ENCODE measurements around the gene MYF6. TPM values are rescaled to one million over a fixed set of nuclear protein-coding genes. Genes with fewer than 3 reads are reported as not detected.

The MYF6 gene
- polyA plus RNA-seq, 3 donors = not detected

DNA sequence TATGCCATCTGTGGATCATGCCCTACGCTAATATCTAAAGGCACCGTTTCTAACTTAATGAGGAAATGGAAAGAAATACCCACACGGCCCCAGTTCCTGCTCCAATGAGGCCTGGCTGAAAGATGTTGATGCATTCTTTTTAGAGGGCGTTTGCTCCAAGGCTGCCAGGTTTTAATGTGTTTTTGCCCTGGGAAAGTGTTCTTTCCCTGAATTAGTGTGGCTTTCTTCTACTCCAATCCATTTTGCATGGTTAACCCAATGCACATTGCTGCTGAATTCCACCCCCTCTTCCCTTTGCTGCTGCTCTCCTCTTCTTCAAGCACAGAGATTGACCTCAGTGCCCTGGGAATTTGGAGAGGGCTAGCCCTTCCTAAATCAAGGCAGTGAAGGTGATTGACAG is 10.4 kb downstream of the MYF6 start:
- H3K9me3 Mint-ChIP-seq = peaks cover 0 to 32% (median 14%) of the 10 kb centered on the region in 7 donors
- H3K27ac Mint-ChIP-seq = no peak overlapping the region
- Histone ChIP-seq H2AFZ (ENCODE audit: insufficient read depth, low read depth, low read length, poor library complexity, severe bottlenecking) (no peak overlapping the region), H3K27me3 (ENCODE audit: control insufficient read depth in 2 of 2, insufficient read depth in 2 of 2, low read length in 2 of 2) (peaks cover 44 to 67% of the 10 kb centered on the region in 2 donors), H3K4me3 (replicated peaks in 1 of 3; ENCODE audit: low read depth in 2 of 3, low read length in 3 of 3) (no peak overlapping the region), H3K79me2 (ENCODE audit: insufficient read depth, low read length) (no peaks in the 10 kb centered on the region), H4K20me1 (ENCODE audit: insufficient read depth, low read length) (no peaks in the 10 kb centered on the region), H3K9me3 (replicated peaks in 1 of 2; ENCODE audit: control insufficient read depth in 1 of 2, insufficient read depth in 1 of 2, low read length in 2 of 2) (peaks cover 11 to 33% of the 10 kb centered on the region in 2 donors), H3K36me3 (replicated peaks in 1 of 2; ENCODE audit: control insufficient read depth in 1 of 2, insufficient read depth in 2 of 2, low read length in 2 of 2) (no peaks in the 10 kb centered on the region), H3K27ac (ENCODE audit: low read depth in 1 of 2, low read length in 2 of 2) (no peak overlapping the region), H3K4me1 (ENCODE audit: control insufficient read depth in 1 of 2, insufficient read depth in 2 of 2, low read length in 2 of 2) (no peaks in the 10 kb centered on the region), H3K9ac (ENCODE audit: insufficient read depth, low read length, poor library complexity, severe bottlenecking) (no peak overlapping the region), H3K4me2 (replicated peaks; ENCODE audit: extremely low read depth, low read length, poor library complexity, severe bottlenecking) (no peak overlapping the region)
- intact Hi-C loops (cut with micrococcal nuclease) = no loop called here
- no peak for DNase-seq
- peak overlapping the region in 1 of 2 donors; percentile 55 for H3K4me3 Mint-ChIP-seq
- H3K36me3 Mint-ChIP-seq = peaks cover 0 to 5% of the 10 kb centered on the region in 2 donors
- no CpG with 5 or more reads among the region's 4 CpGs for WGBS (ENCODE audit: insufficient coverage)
- TF ChIP-seq, protein P1, sequence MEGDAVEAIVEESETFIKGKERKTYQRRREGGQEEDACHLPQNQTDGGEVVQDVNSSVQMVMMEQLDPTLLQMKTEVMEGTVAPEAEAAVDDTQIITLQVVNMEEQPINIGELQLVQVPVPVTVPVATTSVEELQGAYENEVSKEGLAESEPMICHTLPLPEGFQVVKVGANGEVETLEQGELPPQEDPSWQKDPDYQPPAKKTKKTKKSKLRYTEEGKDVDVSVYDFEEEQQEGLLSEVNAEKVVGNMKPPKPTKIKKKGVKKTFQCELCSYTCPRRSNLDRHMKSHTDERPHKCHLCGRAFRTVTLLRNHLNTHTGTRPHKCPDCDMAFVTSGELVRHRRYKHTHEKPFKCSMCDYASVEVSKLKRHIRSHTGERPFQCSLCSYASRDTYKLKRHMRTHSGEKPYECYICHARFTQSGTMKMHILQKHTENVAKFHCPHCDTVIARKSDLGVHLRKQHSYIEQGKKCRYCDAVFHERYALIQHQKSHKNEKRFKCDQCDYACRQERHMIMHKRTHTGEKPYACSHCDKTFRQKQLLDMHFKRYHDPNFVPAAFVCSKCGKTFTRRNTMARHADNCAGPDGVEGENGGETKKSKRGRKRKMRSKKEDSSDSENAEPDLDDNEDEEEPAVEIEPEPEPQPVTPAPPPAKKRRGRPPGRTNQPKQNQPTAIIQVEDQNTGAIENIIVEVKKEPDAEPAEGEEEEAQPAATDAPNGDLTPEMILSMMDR (IDR thresholded peaks at IDR 0.05) = no peak
- H3K27me3 Mint-ChIP-seq (ENCODE audit: low read depth in 3 of 3) = peaks cover 52 to 62% (median 53%) of the 10 kb centered on the region in 3 donors
- peaks cover 6% of the 10 kb centered on the region for H3K4me1 Mint-ChIP-seq

DNA sequence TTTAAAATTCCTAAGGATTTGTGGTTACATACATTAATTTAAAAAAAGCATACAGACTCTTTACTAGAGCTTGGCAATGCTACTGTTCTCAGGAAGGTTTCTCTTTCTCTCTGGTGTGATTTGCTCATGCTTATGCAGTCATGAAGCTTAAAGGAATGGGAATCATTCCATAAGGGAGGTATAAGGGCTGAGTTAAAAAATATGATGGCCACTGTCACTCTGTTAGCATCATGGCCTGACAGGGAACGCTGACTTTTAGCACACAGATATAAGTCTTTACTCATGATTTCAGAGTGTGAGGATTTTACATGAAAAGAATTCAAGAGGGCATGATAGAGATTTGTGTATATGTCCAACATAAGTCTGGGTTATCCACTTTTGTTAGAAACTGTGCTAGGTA is 13.1 kb downstream of the MYF6 start:
- TF ChIP-seq, protein P1 (IDR thresholded peaks at IDR 0.05) = no peak
- H3K27ac ChIP-seq (ENCODE audit: low read depth in 1 of 2, low read length in 2 of 2) = no peak overlapping the region
- H3K27ac Mint-ChIP-seq = no peak overlapping the region
- intact Hi-C loops (cut with micrococcal nuclease) = no loop called here
- peaks cover 29 to 37% (median 29%) of the 10 kb centered on the region in 3 donors for H3K27me3 Mint-ChIP-seq (ENCODE audit: low read depth in 3 of 3)
- H3K4me1 Mint-ChIP-seq = peaks cover 2% of the 10 kb centered on the region
- H3K4me1 ChIP-seq (ENCODE audit: control insufficient read depth in 1 of 2, insufficient read depth in 2 of 2, low read length in 2 of 2) = no peaks in the 10 kb centered on the region
- H3K9ac ChIP-seq (ENCODE audit: insufficient read depth, low read length, poor library complexity, severe bottlenecking) = no peak overlapping the region
- no peak for DNase-seq
- H3K36me3 ChIP-seq (replicated peaks in 1 of 2; ENCODE audit: control insufficient read depth in 1 of 2, insufficient read depth in 2 of 2, low read length in 2 of 2) = no peaks in the 10 kb centered on the region
- no peaks in the 10 kb centered on the region for H3K79me2 ChIP-seq (ENCODE audit: insufficient read depth, low read length)
- peaks cover 20 to 45% of the 10 kb centered on the region in 2 donors for H3K27me3 ChIP-seq (ENCODE audit: control insufficient read depth in 2 of 2, insufficient read depth in 2 of 2, low read length in 2 of 2)
- H3K9me3 ChIP-seq (replicated peaks in 1 of 2; ENCODE audit: control insufficient read depth in 1 of 2, insufficient read depth in 1 of 2, low read length in 2 of 2) = peaks cover 11 to 16% of the 10 kb centered on the region in 2 donors
- H2AFZ ChIP-seq (ENCODE audit: insufficient read depth, low read depth, low read length, poor library complexity, severe bottlenecking) = no peak overlapping the region
- H3K9me3 Mint-ChIP-seq = peaks cover 0 to 17% (median 9%) of the 10 kb centered on the region in 7 donors
- WGBS (ENCODE audit: insufficient coverage) = no CpG with 5 or more reads among the region's 1 CpG
- no peak overlapping the region for H3K4me2 ChIP-seq (replicated peaks; ENCODE audit: extremely low read depth, low read length, poor library complexity, severe bottlenecking)
- H3K4me3 Mint-ChIP-seq = no peak overlapping the region
- H3K4me3 ChIP-seq (replicated peaks in 1 of 3; ENCODE audit: low read depth in 2 of 3, low read length in 3 of 3) = no peak overlapping the region
- no peaks in the 10 kb centered on the region for H4K20me1 ChIP-seq (ENCODE audit: insufficient read depth, low read length)
- peaks cover 0 to 2% of the 10 kb centered on the region in 2 donors for H3K36me3 Mint-ChIP-seq

Data from CD14-positive monocyte (primary cell).